Thoracic aorta (tissue), 2 donors: Measurements from ENCODE around the gene MRPL21. TPM values are rescaled to one million over a fixed set of nuclear protein-coding genes. Genes with fewer than 3 reads are reported as not detected.
"Not testable (repeated sequence)": the region's sequence is repeated elsewhere in the genome, so short reads cannot be mapped to it uniquely, and the experiment has no call there.

Experiments used
- ATAC-seq: fragments of 150-250 bp; one replicate; pipeline ENCODE4 v1.8.0; 2017; ENCODE audit warnings: low read depth; ENCODE audit not compliant: insufficient number of reproducible peaks, low FRiP score
- DNase-seq: peaks from one replicate; pipeline ENCODE4 v3.0.0-alpha.2; 2020; ENCODE audit warnings: low spot score
- H3K27ac ChIP-seq, 2 donors: fragments of 200-600 bp; sonication (generic); 1 replicate in 1 of 2; 2 replicates in 1 of 2; pipeline ENCODE4 v1.5.1; 2016; ENCODE audit warnings: mild to moderate bottlenecking in 2 of 2, moderate library complexity in 2 of 2
- H3K27me3 ChIP-seq: fragments of 200-600 bp; sonication (generic); replicated peaks from 2 replicates; pipeline ENCODE4 v1.6.0; 2016; ENCODE audit warnings: mild to moderate bottlenecking; ENCODE audit not compliant: insufficient read depth
- H3K36me3 ChIP-seq: fragments of 200-600 bp; sonication (generic); one replicate; pipeline ENCODE4 v1.5.1; 2016
- H3K4me1 ChIP-seq, 2 donors: fragments of 200-600 bp; sonication (generic); 1 replicate in 1 of 2; 2 replicates in 1 of 2; pipeline versions ENCODE4 v1.5.1 to v1.6.0; 2016; ENCODE audit warnings: low read depth in 2 of 2, mild to moderate bottlenecking in 1 of 2; ENCODE audit not compliant: control insufficient read depth in 1 of 2
- H3K4me3 ChIP-seq: fragments of 200-600 bp; sonication (generic); 2 replicates; pipeline ENCODE4 v1.5.1; 2016; ENCODE audit warnings: mild to moderate bottlenecking
- H3K9me3 ChIP-seq: fragments of 200-600 bp; sonication (generic); 2 replicates; pipeline ENCODE4 v1.5.1; 2016
- total RNA-seq, 2 donors: library from RNA; depleted of rRNA; stranded (reverse); fragments of >200 nt; gene quantifications; one replicate each; pipeline versions ENCODE4 v1.1.0 to v1.2.3, GENCODE V29; 2016
- TF ChIP-seq, protein P1 (sequence below): fragments of 200-600 bp; sonication (generic); IDR thresholded peaks from one replicate; pipeline ENCODE4 v1.5.1; 2019; ENCODE audit warnings: antibody characterized with exemption

Gene MRPL21
- total RNA-seq, 2 donors from 2014 or later = 11.0 to 16.7 TPM

DNA sequence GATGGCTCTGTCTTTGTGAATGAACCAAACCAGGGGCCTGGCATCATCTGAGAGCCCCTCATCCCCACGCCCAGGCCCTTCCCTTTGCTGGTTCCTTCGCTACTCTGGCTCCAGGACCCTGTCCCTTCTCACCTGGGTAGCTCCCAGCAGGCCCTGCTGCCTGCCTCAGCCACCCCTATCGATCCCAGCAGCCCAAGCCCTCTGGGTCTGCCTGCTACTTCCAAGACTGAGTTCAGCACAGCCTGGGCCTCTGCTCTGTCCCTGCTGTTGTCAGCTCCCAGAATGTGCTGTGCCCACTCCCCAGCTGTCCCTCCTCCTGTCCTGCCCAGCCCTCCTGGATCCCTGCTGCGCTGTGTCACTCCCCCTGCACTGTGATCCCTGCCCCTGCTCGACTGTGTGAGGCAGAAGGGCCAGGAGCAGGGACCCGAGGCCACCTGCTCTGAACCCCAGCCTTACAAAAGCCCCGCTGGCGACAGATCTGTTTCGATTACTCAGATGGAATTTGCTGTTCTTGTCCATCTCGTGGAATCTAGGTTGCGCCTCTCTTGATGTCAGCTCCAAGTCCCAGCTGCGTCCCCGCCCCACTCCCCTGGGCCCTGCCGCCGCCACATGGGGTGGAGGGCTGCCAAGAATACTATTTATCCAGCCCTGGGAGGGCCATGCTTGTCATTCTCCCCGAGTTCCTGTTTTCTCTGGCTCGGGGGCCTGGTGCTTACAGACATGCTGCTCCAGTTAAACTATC is 13.0 kb downstream of the MRPL21 start:
- ATAC-seq = peak; percentile 86
- peaks cover 34% of the 10 kb centered on the region for H3K36me3 ChIP-seq

DNA sequence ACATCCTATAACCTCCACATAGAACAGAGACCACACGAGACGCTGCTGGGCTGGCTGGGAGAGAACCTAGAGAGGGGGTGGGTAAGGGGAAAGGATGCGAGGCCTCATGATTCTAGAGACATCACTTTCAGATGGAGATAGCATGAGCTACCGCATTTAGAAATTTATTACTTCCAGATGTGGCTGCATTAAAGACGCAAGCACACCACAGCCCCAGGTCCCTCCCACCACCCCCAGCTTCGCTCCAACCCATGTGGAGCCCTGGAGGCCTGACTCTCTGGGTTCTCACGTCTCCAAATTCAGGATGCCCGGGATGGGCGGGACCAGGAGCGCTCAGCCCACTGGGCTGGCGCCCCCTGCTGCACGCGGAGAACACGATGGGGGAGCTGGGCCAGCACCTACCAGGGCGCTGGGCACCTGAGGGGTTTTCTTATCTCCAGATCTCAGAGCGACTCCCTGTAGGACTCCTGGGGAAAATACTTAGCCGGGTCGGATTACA is 13.6 kb downstream of the MRPL21 start:
- H3K27ac ChIP-seq = peak overlapping the region; percentile 72 to 75
- peaks cover 29% of the 10 kb centered on the region for H3K36me3 ChIP-seq
- ATAC-seq (peak; percentile 53), DNase-seq (no peak)
- TF ChIP-seq, protein P1, sequence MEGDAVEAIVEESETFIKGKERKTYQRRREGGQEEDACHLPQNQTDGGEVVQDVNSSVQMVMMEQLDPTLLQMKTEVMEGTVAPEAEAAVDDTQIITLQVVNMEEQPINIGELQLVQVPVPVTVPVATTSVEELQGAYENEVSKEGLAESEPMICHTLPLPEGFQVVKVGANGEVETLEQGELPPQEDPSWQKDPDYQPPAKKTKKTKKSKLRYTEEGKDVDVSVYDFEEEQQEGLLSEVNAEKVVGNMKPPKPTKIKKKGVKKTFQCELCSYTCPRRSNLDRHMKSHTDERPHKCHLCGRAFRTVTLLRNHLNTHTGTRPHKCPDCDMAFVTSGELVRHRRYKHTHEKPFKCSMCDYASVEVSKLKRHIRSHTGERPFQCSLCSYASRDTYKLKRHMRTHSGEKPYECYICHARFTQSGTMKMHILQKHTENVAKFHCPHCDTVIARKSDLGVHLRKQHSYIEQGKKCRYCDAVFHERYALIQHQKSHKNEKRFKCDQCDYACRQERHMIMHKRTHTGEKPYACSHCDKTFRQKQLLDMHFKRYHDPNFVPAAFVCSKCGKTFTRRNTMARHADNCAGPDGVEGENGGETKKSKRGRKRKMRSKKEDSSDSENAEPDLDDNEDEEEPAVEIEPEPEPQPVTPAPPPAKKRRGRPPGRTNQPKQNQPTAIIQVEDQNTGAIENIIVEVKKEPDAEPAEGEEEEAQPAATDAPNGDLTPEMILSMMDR = peak; percentile 62
- H3K4me1 ChIP-seq = peaks cover 16 to 33% of the 10 kb centered on the region in 2 donors
- H3K9me3 ChIP-seq = no peaks in the 10 kb centered on the region
- H3K27me3 ChIP-seq = no peaks in the 10 kb centered on the region
- H3K4me3 ChIP-seq = no peak overlapping the region

More for the DNA sequence above, 13.0 kb downstream of the MRPL21 start:
- Histone ChIP-seq H3K4me1 (peaks cover 16 to 32% of the 10 kb centered on the region in 2 donors), H3K4me3 (peak overlapping the region; percentile 54), H3K9me3 (no peaks in the 10 kb centered on the region), H3K27ac (peak overlapping the region; percentile 72 to 75), H3K27me3 (no peaks in the 10 kb centered on the region)
- peak; percentile 83 for DNase-seq
- TF ChIP-seq, protein P1 = no peak

DNA sequence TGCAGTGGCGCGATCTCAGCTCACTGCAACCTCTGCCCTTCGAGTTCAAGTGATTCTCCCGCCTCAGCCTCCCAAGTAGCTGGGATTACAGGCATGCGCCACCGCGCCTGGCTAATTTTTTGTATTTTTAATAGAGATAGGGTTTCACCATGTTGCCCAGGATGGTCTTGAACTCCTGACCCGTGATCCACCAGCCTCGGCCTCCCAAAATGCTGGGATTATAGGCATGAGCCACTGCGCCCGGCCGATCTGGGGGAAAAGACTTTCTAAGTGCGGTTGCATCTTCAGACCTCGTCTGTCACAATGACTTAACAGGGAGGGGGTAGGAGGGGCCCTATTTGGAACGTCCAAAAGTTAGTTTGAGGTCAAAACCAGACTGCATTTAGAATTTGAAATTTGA is 18.8 kb downstream of the MRPL21 start:
- not testable (repeated sequence) for H3K4me3 ChIP-seq, H3K27me3 ChIP-seq, H3K36me3 ChIP-seq, H3K9me3 ChIP-seq, DNase-seq, H3K27ac ChIP-seq, ATAC-seq
- H3K4me1 ChIP-seq = peaks cover 0 to 11% of the 10 kb centered on the region in 2 donors

DNA sequence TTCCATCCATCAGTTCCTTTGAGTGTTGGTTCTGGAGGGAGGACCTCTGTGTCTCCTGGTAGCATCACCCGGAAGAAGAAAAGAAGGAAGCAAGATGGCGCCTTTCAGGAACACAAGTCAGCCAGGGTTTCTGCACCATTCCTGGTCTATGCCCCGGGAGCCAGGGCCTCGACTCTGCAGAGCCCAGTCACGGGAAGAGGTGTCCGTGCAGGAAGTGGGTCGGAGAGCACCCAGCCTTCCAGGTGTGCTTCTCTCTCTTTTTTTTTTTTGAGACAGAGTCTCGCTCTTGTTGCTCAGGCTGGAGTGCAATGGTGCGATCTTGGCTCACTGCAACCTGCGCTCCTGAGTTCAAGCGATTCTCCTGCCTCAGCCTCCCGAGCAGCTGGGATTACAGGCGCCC is 21.2 kb downstream of the MRPL21 start:
- Histone ChIP-seq H3K4me1 (peaks cover 0 to 10% of the 10 kb centered on the region in 2 donors), H3K27me3 (no peaks in the 10 kb centered on the region), H3K27ac (no peak overlapping the region), H3K36me3 (no peaks in the 10 kb centered on the region), H3K4me3 (no peak overlapping the region), H3K9me3 (no peaks in the 10 kb centered on the region)
- DNase-seq (no peak), ATAC-seq (no peak)
- TF ChIP-seq, protein P1 = no peak

DNA sequence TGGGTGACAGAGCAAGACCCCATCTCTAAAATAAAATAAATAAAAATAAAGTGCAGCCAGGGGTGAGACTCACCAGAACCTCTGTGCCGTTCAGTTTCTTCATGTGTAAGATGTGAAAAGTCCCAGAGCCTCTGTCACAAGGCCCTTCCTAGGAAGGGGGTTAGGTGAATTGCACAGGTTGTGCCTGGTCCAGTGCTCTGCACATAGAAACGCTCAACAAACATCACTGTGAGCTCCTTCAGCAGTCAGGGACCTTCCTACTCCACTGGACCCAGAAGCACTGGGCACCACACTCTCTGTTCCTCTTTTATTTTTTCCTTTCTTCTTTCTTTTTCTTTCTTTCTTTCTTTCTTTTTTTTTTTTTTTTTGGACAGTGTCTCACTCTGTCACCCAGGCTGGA is 22.3 kb downstream of the MRPL21 start:
- Histone ChIP-seq H3K27ac (no peak overlapping the region), H3K36me3 (no peaks in the 10 kb centered on the region), H3K27me3 (no peaks in the 10 kb centered on the region), H3K9me3 (no peaks in the 10 kb centered on the region), H3K4me3 (no peak overlapping the region), H3K4me1 (peaks cover 0 to 8% of the 10 kb centered on the region in 2 donors)
- ATAC-seq (no peak), DNase-seq (no peak)
- TF ChIP-seq, protein P1 = no peak
